Kidney (tissue), 14 donors: ENCODE data around the gene C2CD2. TPM values are rescaled to one million over a fixed set of nuclear protein-coding genes. Genes with fewer than 3 reads are reported as not detected.

Experiments
- DNase-seq, 5 donors: peaks; one replicate each; pipeline ENCODE4 v3.0.0-alpha.2; 2013 to 2020
- FAIRE-seq: peaks from 2 replicates; lab custom pipeline; 2012; peaks lifted over from hg19 to GRCh38; lab: Jason Lieb, UNC
- H3K27ac ChIP-seq, 2 donors: one replicate each; pipeline ENCODE4 v1.7.0; 2013; ENCODE audit warnings: low read depth in 2 of 2, low read length in 2 of 2, inconsistent platforms in 1 of 2
- H3K27me3 ChIP-seq: one replicate; pipeline ENCODE4 v1.7.1; 2013; ENCODE audit warnings: low read length, inconsistent platforms; ENCODE audit not compliant: control insufficient read depth, insufficient read depth
- H3K36me3 ChIP-seq, 3 donors: one replicate each; pipeline versions ENCODE4 v1.7.0 to v1.7.1; 2013; ENCODE audit warnings: low read length in 3 of 3, control low read depth in 1 of 3, inconsistent platforms in 1 of 3; ENCODE audit not compliant: insufficient read depth in 3 of 3, control insufficient read depth in 2 of 3
- H3K4me1 ChIP-seq, 3 donors: one replicate each; pipeline versions ENCODE4 v1.7.0 to v1.7.1; 2013; ENCODE audit warnings: low read length in 3 of 3, inconsistent platforms in 1 of 3, low read depth in 1 of 3; ENCODE audit not compliant: control insufficient read depth in 2 of 3, insufficient read depth in 2 of 3
- H3K4me3 ChIP-seq, 3 donors: one replicate each; pipeline versions ENCODE4 v1.7.0 to v1.8.1; 2013; ENCODE audit warnings: low read length in 3 of 3, control low read depth in 1 of 3, inconsistent platforms in 1 of 3
- H3K9ac ChIP-seq, 3 donors: one replicate each; pipeline versions ENCODE4 v1.7.0 to v1.7.1; 2013; ENCODE audit warnings: low read length in 3 of 3, control low read depth in 1 of 3, inconsistent platforms in 1 of 3
- H3K9me3 ChIP-seq, 3 donors: one replicate each; pipeline versions ENCODE4 v1.7.0 to v1.7.1; 2013; ENCODE audit warnings: low read length in 3 of 3, control low read depth in 1 of 3, inconsistent platforms in 1 of 3; ENCODE audit not compliant: control insufficient read depth in 2 of 3, insufficient read depth in 1 of 3
- intact Hi-C: fragments of 100-400 bp; cut with DNase I; formaldehyde crosslinking; loops from one replicate; pipeline ENCODE4 v1.11.1; 2022
- polyA plus RNA-seq: library from polyadenylated mRNA; stranded (reverse); fragments of 350-450 nt; fragmentation: Illumina TruSeq; extraction: RNeasy Lipid Tissue Mini Kit (QIAGEN cat#74804); gene quantifications from one replicate; pipeline ENCODE4 v1.2.3, GENCODE V29; 2014; ENCODE audit warnings: low read depth, low replicate concordance; ENCODE audit not compliant: insufficient read depth
- total RNA-seq: library from RNA; stranded (reverse); fragmentation: NEBNext Ultra II Directional; extraction: Animal tissue kit (Norgen Biotek cat#: 25700); gene quantifications from one replicate; pipeline ENCODE4 v1.2.1, GENCODE V29; 2021
- TF ChIP-seq, protein P1 (sequence below): IDR thresholded peaks from 3 replicates; pipeline ENCODE4 v1.5.1; 2012; ENCODE audit warnings: mild to moderate bottlenecking, moderate library complexity, borderline replicate concordance; ENCODE audit not compliant: insufficient read depth; ENCODE audit errors: extremely low read depth
- donor health status: control.
- donor health status: control.
- donor health status: control.
- donor health status: control.
- donor health status: control.
- donor health status: DM: yes; HTN: yes; CAD: no.
- donor health status: Normal renal cell carcinoma (clear cell type).

C2CD2 gene
- total and polyA plus RNA-seq, 2 donors from 2014 or later = 7.6 to 25.6 TPM

DNA sequence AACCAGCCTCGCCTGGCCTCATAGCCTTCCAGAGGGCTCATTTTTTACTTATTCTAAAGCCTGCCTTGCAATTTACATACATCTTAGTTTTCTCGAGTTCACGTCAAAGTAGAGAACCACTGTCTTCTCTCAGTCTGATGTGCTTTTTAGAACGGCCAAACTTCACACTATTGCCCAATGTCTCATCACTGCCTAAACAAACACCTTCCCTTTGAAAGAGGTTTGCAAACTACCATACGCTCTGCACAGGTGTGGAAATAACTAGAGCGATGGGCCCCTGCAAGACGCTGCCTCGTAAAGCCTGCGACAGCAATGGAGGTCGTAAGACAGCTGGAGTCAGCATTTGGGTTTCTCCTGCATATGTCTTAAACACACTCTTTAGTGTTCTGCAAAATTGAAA lies 97.2 kb downstream of the C2CD2 start:
- FAIRE-seq (no peak), DNase-seq (no peak)
- peaks cover 2 to 10% (median 4%) of the 10 kb centered on the region in 3 donors for H3K36me3 ChIP-seq
- H3K4me1 ChIP-seq = no peaks in the 10 kb centered on the region
- H3K9me3 ChIP-seq = no peaks in the 10 kb centered on the region
- TF ChIP-seq, protein P1, sequence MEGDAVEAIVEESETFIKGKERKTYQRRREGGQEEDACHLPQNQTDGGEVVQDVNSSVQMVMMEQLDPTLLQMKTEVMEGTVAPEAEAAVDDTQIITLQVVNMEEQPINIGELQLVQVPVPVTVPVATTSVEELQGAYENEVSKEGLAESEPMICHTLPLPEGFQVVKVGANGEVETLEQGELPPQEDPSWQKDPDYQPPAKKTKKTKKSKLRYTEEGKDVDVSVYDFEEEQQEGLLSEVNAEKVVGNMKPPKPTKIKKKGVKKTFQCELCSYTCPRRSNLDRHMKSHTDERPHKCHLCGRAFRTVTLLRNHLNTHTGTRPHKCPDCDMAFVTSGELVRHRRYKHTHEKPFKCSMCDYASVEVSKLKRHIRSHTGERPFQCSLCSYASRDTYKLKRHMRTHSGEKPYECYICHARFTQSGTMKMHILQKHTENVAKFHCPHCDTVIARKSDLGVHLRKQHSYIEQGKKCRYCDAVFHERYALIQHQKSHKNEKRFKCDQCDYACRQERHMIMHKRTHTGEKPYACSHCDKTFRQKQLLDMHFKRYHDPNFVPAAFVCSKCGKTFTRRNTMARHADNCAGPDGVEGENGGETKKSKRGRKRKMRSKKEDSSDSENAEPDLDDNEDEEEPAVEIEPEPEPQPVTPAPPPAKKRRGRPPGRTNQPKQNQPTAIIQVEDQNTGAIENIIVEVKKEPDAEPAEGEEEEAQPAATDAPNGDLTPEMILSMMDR = no peak
- intact Hi-C loops = no loop called here
- no peak overlapping the region for H3K4me3 ChIP-seq
- no peak overlapping the region for H3K27ac ChIP-seq
- no peaks in the 10 kb centered on the region for H3K27me3 ChIP-seq
- H3K9ac ChIP-seq = no peak overlapping the region

DNA sequence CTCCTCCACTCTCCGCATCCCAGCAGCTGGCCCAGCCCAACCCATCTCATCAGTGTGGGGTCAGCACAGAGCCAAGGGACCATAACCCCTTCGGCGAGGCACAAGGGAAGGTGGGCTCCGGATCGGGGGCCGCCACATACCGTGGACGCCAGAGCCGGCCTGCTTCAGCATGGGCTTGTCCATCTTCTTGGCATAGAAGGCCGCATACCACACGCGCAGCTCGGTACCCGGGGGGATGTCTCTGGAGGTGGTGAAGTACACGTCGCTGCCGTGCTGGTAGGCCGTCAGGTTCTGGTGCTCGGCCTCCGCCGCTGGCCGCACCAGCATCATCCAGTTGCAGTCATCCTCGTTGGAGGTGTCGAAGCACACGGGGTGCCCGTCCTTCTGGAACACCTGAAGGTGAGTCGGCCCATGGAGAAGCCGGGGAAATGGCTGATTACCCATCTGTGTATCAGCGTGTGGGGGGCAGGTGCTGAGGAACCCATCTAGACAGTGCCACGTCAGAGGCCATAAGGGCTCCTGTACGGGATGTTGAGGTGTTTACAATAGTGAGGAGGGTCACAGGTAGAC lies 99.3 kb downstream of the C2CD2 start:
- FAIRE-seq = no peak
- DNase-seq = peak in 1 of 5 donors; percentile 45

DNA sequence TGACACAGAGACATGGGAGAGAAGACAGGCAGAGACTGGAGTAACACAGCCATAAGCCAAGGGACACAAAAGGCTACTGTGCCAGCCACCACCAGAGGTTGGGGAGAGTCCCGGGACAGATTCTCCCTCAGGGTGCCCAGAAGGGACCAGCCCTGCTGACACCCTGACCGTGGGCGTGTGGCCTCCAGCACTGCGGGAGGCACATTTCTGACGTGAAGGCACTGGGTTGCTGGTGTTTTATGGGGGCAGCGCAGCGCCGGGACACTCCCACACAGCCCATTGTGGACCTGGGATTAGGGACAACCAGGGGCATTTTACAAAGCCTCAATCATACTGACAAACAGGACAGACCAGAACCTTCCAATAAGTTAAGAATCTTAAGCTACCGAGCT lies 100.9 kb downstream of the C2CD2 start:
- FAIRE-seq (no peak), DNase-seq (peak in 1 of 5 donors; percentile 35)
- Histone ChIP-seq H3K9ac (no peak overlapping the region), H3K27me3 (no peaks in the 10 kb centered on the region), H3K9me3 (no peaks in the 10 kb centered on the region), H3K27ac (no peak overlapping the region), H3K4me3 (no peak overlapping the region), H3K4me1 (no peaks in the 10 kb centered on the region), H3K36me3 (peaks cover 2 to 10% (median 4%) of the 10 kb centered on the region in 3 donors)
- TF ChIP-seq, protein P1 = no peak
- intact Hi-C loops = no loop called here

More for the DNA sequence above, 99.3 kb downstream of the C2CD2 start:
- Histone ChIP-seq H3K9me3 (no peaks in the 10 kb centered on the region), H3K4me1 (no peaks in the 10 kb centered on the region), H3K27ac (no peak overlapping the region), H3K9ac (no peak overlapping the region), H3K36me3 (peaks cover 2 to 10% (median 4%) of the 10 kb centered on the region in 3 donors), H3K27me3 (no peaks in the 10 kb centered on the region), H3K4me3 (no peak overlapping the region)
- TF ChIP-seq, protein P1 = no peak
- intact Hi-C loops = no loop called here
